GM12873 (cell line): ENCODE measurements around the gene CPB1.

Experiments
- CTCF ChIP-seq: IDR thresholded peaks from 2 replicates; pipeline ENCODE4 v1.5.1; 2012; ENCODE audit warnings: low read depth, mild to moderate bottlenecking, moderate library complexity, low read length, control low read depth; ENCODE audit not compliant: insufficient read depth; ENCODE audit errors: missing control alignments

The CPB1 gene

GRCh38 chr3:148827585-148827984 lies at the start of gene CPB1:
TSS of gene CPB1 (plus strand) at chr3:148827811. CDS start at chr3:148827824, 13 bp downstream.
- no peak for TF ChIP-seq CTCF

- no peak for TF ChIP-seq CTCF
These were observed 48.7 kb upstream of the CPB1 start for GRCh38 chr3:148778926-148779325.

- no peak for TF ChIP-seq CTCF
These were observed 38.5 kb upstream of the CPB1 start for GRCh38 chr3:148789146-148789545.

- TF ChIP-seq CTCF, result no peak
These were observed 37.7 kb upstream of the CPB1 start for GRCh38 chr3:148789906-148790305.

- TF ChIP-seq CTCF, result no peak
These were observed 37.2 kb upstream of the CPB1 start for GRCh38 chr3:148790370-148790769.

- TF ChIP-seq CTCF, result no peak
These were observed 36.5 kb upstream of the CPB1 start for GRCh38 chr3:148790851-148791735.

DNA sequence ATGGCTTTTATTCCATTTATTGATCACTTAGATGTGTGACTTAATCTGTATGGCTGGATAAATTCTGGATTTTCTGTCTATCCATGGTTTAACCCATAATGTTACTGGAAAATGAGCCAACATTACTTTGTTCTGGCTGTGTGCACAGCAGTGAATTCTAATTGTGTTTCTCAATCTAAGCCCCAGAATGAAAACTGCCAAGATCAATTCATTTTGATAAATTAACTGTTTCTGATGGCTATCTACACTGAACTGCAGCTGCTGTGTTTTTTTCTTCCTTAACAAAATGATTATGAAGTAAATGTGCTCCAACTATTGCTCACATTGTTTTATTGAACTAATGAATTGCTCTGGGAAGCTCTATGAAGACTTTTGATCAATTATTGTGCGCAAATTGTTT lies 35.7 kb upstream of the CPB1 start:
- TF ChIP-seq CTCF, result no peak
